HG02885 (cell line): ENCODE results near the gene CRYAA.

Source experiments
- ATAC-seq: cut with Tn5 transposase; IDR thresholded peaks from one replicate; pipeline ENCODE4 v1.9.1; 2021; ENCODE audit warnings: mild to moderate bottlenecking; ENCODE audit not compliant: unreplicated experiment, poor library complexity

The CRYAA gene

GRCh38 chr21:43196826-43197225, 28.0 kb downstream of the CRYAA start:
- ATAC-seq = no peak

GRCh38 chr21:43198376-43198775, 29.6 kb downstream of the CRYAA start:
- no peak for ATAC-seq

DNA sequence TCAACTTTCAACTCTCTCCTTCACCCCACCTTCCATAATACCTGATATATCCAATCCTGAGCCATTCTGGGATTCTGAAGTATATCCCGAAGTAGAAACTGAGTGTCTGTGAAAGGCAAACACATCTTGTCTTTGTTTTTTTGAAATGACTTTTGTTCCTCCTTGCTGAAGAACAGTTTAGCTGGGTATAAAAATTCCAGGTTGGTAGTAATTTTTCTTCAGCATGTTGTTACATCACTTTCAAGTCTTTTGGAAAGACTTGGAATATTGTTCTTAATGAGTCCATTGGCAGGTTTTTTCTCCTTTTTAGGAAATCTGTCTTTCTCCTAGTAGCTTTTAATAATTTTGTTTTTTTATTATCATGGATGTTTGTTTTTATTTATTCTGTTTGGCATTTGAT, 32.7 kb downstream of the CRYAA start:
- no peak for ATAC-seq

GRCh38 chr21:43203591-43203990, 34.8 kb downstream of the CRYAA start:
- ATAC-seq = no peak

DNA sequence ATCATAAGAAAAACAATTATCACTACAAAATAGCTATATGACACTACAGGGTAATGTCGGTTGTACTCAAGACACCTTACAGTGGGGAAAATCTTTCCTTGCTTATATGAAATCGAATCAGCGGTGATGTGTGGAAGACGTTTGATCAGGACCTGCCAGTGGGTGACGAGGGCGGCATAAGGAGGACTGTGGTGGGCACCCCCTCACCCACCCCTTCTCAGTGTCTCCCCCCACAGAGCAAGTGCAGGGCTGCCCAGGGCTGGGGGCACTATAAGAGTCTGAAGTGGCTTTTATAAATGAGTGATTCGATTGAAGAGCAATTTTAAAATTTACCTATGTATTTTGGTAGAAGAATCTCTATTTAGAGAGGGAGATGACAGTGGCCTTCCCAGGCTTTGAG, 35.8 kb downstream of the CRYAA start:
- ATAC-seq = no peak

DNA sequence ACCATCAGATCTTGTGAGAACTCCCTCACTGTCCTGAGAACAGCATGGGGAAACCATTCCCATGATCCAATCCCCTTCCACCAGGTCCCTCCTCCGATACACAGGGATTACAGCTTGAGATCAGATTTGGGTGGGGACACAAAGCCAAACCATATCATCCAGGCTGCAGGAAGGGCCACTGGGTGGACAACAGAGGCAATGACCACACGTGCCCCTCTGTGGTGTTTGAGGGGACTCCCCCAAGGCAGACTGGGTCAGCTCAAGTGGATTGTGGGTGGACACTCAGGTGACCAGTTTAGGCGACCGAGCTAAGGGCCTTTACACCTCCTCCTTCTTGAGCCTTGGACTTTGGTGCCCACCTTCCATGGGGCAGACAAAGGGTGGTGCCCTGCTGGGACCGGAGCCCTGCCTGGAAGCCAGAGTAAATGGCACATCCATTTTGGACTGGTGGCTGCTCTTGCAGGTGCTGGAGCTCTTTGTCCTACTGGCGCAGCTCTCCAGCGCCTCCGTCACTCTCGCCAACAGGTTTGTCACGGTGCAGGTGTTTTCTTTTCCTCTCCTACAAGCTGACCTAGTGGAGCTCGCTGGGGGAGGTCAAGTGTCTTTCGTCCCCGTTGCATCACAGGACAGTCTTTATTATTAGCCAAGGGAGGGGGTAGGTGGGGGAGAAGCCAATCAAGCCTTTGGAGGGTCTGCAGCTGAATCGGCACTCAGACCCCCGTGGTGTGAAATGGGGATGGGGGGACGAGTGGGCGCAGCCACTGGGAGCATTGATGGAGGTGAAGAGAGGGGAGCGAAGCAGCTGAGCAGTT, 37.6 kb downstream of the CRYAA start:
- no peak for ATAC-seq

DNA sequence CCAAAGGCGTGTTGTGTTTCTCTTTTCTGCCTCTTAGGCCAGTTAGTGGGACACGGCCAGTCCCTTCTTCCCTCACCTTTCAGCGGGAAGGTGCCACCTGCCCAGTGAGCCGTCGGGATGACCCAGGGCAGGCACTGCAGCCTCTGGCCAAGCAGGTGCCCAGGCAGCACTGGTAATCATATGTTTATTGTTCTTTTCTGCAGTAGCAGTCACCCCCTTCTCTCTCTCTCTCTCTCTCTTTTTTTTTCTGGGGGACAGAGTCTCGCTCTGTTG, 38.2 kb downstream of the CRYAA start:
- ATAC-seq = no peak

DNA sequence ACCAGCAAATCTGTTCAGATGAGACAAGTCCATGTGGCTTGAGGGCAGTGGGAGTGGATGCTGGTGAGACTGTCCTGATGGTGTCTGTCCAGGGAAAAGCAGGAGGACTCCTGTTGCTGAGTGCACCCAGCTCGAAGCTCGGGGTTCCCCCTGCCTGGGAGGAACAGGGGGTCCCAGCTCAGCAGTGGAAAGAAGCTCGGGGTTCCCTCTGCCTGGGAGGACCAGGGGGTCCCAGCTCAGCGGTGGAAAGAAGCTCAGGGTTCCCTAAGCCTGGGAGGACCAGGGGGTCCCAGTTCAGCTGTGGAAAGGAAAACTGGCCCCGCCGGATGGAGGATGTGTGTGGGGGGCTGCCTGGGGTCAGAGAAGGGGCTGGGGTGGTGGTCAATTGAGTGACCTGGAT, 39.1 kb downstream of the CRYAA start:
- ATAC-seq = no peak

DNA sequence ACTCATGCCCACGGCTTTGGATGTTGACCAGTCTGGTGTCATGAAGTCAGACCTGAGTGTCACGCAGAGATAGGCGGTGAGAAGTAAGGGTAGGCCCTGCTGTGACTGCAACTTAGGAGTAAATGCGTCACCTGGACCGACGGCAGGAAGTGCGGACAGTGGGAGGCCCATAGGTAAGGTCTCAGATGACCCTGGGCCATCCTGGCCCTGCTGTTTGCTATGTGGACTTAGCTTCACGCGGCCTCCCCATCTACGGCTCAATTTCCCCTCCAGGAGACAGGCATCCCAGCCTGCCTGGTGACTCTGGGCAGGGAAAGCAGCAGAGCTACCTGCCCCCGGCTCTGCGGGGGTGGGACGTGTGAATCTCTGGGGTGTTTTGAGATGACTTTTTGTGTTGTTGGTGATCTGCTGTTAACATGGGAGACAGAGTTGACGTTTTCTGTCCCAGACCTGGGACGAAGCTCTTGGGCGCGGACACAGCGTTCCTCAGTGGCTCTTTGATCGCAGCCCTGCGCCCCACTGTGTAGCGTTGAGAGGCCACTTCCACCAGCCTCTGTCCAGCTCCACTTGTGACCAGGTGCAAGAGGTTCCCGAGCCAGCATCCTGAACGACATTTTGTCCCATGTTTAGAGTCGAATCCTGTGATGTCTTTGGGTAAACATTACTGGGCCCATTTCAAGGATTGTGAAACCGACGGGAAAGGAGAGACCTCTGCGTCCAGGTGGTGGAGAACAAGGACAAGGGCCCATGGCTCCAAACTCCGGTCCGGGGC, 39.9 kb downstream of the CRYAA start:
- no peak for ATAC-seq

GRCh38 chr21:43209575-43210453, 41.0 kb downstream of the CRYAA start:
- no peak for ATAC-seq

DNA sequence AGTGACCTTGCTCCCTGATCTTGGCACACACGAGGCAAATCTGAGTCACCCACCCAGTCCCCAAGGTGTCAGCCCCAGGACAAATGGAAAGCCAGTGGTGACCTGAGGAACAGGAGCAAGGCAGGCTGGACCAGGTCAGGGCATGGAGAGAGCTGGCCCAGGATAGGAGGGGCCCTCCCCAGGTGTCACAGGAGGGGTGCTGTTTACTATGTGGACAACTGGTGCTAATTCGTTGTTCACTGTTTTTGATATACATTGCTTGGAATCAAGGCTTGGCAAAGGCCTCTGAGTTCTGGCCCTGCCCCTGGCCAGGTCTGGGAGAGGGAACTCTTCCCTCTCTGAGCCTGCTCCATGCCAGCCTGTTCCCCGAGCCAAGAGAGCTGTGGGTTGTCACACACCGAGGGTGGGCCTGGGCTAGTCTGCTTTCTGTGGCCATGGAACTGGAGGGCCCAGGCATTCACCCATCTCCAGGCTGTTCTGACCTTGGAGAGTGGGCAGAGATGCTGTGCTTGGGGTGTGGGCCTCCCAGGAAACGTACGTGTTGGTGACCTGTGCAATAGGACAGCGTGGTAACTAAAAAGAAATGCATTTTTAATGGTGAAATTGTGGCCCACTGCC, 41.8 kb downstream of the CRYAA start:
- no peak for ATAC-seq

DNA sequence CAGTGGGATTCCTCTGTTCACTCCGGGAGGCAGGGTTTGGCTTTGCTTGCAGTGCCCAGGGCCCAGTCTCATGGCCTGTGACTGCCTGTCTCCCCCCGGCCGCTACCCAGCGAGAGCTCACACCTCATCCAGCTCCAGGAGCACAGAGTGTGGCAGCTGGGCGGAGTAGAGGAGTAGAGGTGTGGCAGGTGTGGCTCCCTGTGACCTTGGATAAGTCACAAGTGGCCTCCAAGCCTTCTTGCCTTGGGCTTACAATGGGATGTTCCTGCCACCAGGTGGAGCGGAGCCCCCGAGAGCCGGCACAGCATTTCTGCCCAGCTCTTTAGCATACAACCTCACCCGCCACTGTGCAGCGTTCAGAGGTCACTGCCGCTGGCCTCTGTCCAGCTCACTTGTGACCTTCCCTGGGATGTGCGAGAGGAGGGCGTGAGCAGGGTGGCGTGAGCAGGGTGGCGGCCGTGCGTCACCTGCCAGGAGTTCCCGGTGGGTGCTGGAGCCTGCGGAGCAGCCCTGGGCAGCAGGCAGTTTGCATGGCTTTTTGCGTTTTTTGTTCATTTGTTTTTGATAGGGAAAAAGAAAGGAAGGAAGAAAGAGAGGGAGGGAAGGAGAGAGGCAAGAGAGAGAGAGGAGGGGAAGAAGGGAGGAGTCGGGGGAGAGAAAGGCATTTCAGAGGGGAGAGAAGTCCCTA, 42.4 kb downstream of the CRYAA start:
- no peak for ATAC-seq

GRCh38 chr21:43211760-43212115, 42.9 kb downstream of the CRYAA start:
- ATAC-seq = no peak
